GDM1 (cell line): ENCODE data around the gene ACACB.

Source experiments
- DNase-seq: peaks from one replicate; lab custom pipeline; 2025; lab: John Stamatoyannopoulos, UW

Gene ACACB

GRCh38 chr12:109255377-109255776, 139.0 kb downstream of the ACACB start:
- DNase-seq = peak; percentile 5

- no peak for DNase-seq
Observed at GRCh38 chr12:109256011-109256410, 139.6 kb downstream of the ACACB start.

GRCh38 chr12:109258201-109258600, 141.8 kb downstream of the ACACB start:
- no peak for DNase-seq

GRCh38 chr12:109258607-109259544, 142.5 kb downstream of the ACACB start:
- no peak for DNase-seq

GRCh38 chr12:109259545-109259895, 143.1 kb downstream of the ACACB start:
- DNase-seq = no peak

GRCh38 chr12:109261087-109261486, 144.7 kb downstream of the ACACB start:
- DNase-seq = no peak

- DNase-seq = no peak
Observed at GRCh38 chr12:109261939-109262338, 145.6 kb downstream of the ACACB start.

- DNase-seq = no peak
Observed at GRCh38 chr12:109263439-109263838, 147.1 kb downstream of the ACACB start.

GRCh38 chr12:109264095-109264942, 147.9 kb downstream of the ACACB start:
- DNase-seq = peak; percentile 9

GRCh38 chr12:109264943-109265650, 148.7 kb downstream of the ACACB start:
- DNase-seq = no peak

- DNase-seq = no peak
Observed at GRCh38 chr12:109266106-109266879, 149.9 kb downstream of the ACACB start.

- DNase-seq = no peak
Observed at GRCh38 chr12:109267361-109267760, 151.0 kb downstream of the ACACB start.

- DNase-seq = no peak
Observed at GRCh38 chr12:109268896-109269295, 152.5 kb downstream of the ACACB start.

- DNase-seq = no peak
Observed at GRCh38 chr12:109269428-109269827, 153.0 kb downstream of the ACACB start.

- no peak for DNase-seq
Observed at GRCh38 chr12:109270494-109270893, 154.1 kb downstream of the ACACB start.

- DNase-seq = no peak
Observed at GRCh38 chr12:109271418-109271817, 155.0 kb downstream of the ACACB start.

- DNase-seq = no peak
Observed at GRCh38 chr12:109273354-109273753, 157.0 kb downstream of the ACACB start.

- DNase-seq = no peak
Observed at GRCh38 chr12:109274381-109274780, 158.0 kb downstream of the ACACB start.

GRCh38 chr12:109275173-109275572, 158.8 kb downstream of the ACACB start:
- no peak for DNase-seq

GRCh38 chr12:109276160-109276559, 159.8 kb downstream of the ACACB start:
- no peak for DNase-seq

GRCh38 chr12:109277255-109277898, 161.0 kb downstream of the ACACB start:
- DNase-seq = no peak
